GM21390 (cell line): ENCODE measurements around the gene NELL2.
"Not testable (repeated sequence)": the region's sequence is repeated elsewhere in the genome, so short reads cannot be mapped to it uniquely, and the experiment has no call there.

ENCODE experiments used
- ATAC-seq: cut with Tn5 transposase; IDR thresholded peaks from one replicate; pipeline ENCODE4 v1.9.1; 2021; ENCODE audit not compliant: unreplicated experiment

Gene NELL2

DNA sequence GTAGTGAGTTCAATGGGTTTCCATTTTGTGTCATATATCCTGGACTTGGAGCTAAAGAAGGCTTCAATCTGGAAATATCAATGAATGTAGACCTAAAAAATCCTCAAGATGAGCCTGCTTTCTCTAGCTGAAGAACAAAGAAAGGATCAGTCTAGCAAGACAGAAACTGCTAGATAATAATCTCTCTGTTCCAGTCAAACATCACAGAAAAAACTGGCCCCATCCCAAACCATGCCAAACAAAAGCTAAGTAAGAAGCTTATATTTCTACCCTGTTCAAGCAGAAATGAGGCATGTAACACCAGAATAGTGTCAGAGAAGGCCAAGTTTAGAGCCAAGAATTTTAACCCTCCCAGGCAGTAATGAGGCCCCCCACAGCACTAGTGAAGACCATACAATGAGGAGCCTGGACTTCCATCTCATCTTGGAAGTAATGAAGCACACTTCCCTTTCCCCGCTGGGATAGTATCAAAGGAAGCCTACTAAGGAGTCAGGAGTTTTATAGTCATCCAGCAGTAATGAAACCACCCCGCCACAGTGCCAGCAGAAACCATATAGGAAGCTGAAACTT is 95.8 kb downstream of the NELL2 start:
- no peak for ATAC-seq

GRCh38 chr12:44779766-44780165 is 96.3 kb downstream of the NELL2 start:
- no peak for ATAC-seq

- ATAC-seq, result no peak
Measured at GRCh38 chr12:44778863-44779262, 97.3 kb downstream of the NELL2 start.

GRCh38 chr12:44777044-44777443 is 99.1 kb downstream of the NELL2 start:
- ATAC-seq, result no peak

DNA sequence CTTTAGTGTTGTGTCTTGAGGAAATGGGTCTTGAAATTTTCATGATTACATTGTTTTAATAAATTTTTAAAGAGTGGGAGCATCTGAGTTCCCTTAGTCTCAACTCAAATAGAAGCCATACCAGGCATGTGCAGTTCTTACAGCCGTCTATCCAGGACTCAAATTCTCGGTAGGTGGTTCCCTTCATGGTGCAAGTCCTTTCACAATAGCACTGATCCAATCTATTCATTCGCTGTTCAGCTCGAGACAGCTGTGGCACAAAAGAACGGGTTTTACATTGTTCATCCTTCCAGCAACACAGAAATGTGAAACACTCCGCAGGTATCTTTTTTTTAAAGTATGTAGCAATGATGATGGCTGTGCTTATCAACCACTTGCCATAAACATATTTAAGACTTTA is 100.2 kb downstream of the NELL2 start:
- ATAC-seq, result no peak

DNA sequence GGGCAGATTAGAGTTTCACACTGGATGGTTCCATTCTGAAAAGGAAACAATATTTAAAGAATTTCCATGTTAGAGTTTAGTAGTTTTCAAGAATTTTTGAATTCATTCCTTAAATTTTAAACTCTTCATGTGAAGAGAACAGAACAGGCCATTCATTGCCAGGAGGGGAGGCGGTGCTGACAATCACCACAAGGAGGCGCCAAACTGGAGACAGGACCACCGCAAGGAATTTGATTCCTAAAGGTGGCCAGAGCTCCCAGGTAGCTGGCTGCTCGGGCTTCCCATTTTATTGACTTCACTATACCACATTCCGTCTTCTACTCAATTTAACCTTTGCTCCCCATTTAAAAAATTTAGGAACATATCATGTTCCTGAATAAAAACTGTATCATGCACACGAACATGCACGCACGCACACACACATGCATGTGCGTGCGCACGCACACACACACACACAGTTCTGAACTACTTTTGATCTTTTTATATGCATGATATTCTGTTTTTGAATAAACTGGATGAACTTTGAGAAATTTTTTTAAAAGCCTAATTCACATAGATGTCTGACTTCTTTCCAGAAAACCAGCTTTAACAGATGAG is 101.2 kb downstream of the NELL2 start:
- ATAC-seq, result no peak

DNA sequence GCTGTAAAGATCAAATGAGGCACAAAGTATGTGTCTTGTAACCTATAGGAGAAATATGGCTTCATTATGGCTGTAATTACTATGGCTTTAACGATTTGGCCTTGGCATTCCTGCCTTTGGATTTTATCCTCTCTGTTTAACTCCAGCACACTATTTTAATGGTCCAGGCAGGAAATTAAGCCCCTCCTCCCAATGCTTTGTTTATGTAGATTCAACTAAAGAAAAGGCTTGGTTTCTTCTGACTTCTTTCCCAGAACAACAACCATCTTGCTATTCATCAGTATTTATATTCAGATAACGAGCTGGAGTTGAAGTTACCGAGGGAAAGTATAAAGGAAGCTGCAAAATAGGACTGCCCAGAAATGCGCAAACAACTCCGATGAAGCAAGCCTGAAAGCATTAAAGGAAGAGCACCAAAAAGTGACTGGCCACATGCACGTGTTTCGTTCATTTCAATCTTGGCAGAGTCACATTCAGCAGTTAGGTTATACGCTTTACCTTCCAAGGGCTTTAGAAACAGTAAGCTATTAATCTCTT is 104.6 kb downstream of the NELL2 start:
- ATAC-seq, result no peak

DNA sequence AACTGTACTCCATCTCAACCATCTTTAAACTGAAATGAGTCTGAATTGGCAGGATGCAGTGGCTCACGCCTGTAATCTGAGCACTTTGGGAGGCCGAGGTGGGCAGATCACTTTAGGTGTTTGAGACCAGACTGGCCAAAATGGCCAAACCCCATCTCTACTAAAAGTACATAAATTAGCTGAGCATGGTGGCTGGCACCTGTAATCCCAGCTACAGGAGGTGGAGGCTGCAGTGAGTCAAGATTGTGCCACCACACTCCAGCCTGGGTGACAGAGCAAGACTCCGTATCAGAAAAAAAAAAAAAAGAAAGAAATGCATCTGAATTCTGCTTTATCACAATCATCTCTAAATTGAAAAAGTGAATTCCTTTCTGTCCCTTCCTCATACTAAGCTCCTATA is 110.3 kb downstream of the NELL2 start:
- ATAC-seq, result no peak

- no peak for ATAC-seq
Measured at GRCh38 chr12:44763021-44763420, 113.1 kb downstream of the NELL2 start.

DNA sequence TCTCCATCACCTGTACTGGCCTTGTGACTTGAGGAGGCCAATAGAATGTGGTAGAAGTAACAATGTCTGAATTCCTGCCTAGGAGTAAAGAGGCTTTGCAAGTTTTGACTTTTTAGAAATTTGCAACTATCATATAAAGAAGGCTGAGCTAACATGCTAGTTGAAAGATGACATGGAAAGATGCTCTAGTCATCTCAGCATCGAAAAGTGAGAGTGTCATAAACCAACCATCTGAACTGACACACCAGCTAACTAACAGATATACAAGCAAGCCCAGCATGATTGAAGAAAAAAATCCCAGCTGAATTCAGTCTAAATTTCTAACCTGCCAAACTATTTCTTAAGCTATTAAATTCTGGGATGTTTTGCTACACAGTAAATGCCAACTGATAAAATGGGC is 116.8 kb downstream of the NELL2 start:
- ATAC-seq, result no peak

DNA sequence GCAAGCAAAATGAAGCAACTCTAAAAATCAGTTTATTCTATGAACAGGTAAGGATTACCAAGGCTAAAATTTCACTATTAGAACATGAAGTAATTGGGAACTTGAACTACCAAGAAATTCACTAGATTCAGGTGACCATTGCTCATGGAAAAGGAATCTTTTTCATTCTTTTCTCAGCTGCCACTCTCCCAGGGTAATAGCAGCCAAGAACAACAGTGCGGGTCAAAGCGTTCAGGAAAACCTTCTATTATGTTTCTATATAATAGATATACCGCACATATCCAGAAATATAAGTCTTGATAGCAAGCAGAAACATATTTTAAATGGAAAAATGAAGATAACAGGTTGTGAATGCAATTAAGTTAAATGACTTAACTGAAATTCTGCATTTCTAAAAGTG is 125.6 kb downstream of the NELL2 start:
- ATAC-seq, result no peak

DNA sequence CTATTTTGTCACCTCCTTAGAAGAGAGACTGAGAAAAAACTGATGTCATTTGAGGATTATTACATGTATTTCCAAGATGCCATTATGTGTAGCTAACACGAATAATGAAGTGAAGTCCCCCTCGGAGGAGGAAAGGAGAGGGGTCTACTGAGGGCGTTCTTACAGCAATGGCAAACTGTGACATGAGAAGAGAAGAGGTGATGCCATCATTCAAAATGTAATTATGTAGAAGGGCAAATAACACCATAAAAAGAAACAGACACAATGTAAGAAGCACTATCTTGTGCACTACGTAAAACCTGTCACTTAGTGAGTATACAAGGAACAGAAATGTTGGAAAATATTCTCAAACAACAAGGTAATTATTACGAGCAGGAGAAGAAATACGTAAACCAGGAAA is 126.5 kb downstream of the NELL2 start:
- no peak for ATAC-seq

- no peak for ATAC-seq
Measured at GRCh38 chr12:44748950-44749468, 127.1 kb downstream of the NELL2 start.

DNA sequence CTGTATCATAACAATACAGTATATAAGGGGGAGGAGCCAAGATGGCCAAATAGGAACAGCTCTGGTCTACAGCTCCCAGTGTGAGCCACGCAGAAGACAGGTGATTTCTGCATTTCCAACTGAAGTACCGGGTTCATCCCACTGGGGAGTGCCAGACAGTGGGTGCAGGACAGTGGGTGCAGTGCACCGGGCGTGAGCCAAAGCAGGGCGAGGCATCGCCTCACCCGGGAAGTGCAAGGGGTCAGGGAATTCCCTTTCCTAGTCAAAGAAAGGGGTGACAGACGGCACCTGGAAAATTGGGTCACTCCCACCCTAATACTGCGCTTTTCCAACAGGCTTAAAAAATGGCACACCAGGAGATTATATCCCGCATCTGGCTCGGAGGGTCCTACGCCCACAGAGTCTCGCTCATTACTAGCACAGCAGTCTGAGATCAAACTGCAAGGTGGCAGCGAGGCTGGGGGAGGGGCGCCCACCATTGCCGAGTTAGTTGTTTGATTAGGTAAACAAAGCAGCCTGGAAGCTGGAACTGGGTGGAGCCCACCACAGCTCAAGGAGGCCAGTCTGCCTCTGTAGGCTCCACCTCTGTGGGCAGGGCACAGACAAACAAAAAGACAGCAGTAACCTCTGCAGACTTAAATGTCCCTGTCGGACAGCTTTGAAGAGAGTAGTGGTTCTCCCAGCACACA is 134.7 kb downstream of the NELL2 start:
- ATAC-seq, result not testable (repeated sequence)

GRCh38 chr12:44738051-44738450 is 138.1 kb downstream of the NELL2 start:
- ATAC-seq, result no peak

GRCh38 chr12:44728566-44728965 is 147.5 kb downstream of the NELL2 start:
- no peak for ATAC-seq

DNA sequence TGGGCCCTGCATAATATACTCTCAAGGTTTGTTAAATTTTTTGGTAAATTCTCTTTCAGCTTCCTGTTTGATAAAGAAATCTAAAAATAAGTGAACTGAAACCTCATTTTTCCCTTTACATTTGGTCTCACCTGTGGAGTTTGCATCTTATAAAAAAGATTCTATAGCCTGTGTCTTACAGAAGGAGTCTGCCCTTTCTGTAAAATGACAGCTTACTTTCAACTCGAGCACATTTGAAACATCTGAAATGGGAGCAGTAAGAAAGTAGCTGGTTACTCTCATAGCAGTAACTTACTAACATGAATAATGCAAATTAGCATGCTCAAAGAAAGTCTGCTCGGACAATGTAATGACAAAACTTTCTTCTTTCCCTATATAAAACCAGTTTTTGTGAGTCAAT is 155.8 kb downstream of the NELL2 start:
- no peak for ATAC-seq

- no peak for ATAC-seq
Measured at GRCh38 chr12:44717612-44718011, 158.5 kb downstream of the NELL2 start.

GRCh38 chr12:44716711-44717110 is 159.4 kb downstream of the NELL2 start:
- no peak for ATAC-seq

DNA sequence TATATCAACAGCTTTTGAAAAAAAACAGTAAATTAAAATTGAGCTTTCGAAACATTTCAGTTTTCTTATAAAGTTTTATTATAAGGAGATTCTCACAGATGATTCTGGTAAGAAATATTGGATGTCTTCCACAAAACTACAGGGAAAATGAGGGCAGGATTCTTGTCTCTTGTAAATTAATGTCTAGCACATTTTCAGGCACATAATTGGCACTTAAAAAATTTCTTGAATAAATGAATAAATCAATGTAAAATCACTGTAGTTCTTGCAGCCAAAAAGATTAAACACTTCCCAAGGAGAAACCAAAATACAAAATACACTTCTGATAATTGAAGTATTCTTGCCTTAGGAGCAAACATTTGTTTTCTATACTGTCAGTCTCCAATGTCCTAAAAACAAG is 164.4 kb downstream of the NELL2 start:
- ATAC-seq, result no peak

- ATAC-seq, result no peak
Measured at GRCh38 chr12:44709166-44709565, 166.9 kb downstream of the NELL2 start.

- no peak for ATAC-seq
Measured at GRCh38 chr12:44708218-44708617, 167.9 kb downstream of the NELL2 start.
